Spleen (tissue), 11 donors: Measurements from ENCODE around the gene NFYC. TPM values are rescaled to one million over a fixed set of nuclear protein-coding genes. Genes with fewer than 3 reads are reported as not detected.
A peak's percentile ranks its signal among the peaks of the same experiment; 100 is the strongest.

Experiments
- DNase-seq: peaks from one replicate; pipeline ENCODE4 v3.0.0-alpha.2; 2020
- H3K27ac ChIP-seq, 8 donors: fragments of 200-600 bp; sonication (generic) in 7 of 8; 1 replicate in 4 of 8; 2 replicates in 4 of 8; pipeline versions ENCODE4 v1.5.0 to v1.8.0; 2016 to 2021; ENCODE audit warnings: inconsistent platforms in 4 of 8, mild to moderate bottlenecking in 4 of 8, moderate library complexity in 1 of 8
- H3K27me3 ChIP-seq, 7 donors: fragments of 200-600 bp; sonication (generic) in 6 of 7; replicated peaks in 1 of 7; 1 replicate in 4 of 7; 2 replicates in 3 of 7; pipeline versions ENCODE4 v1.5.0 to v1.8.0; 2016 to 2021; ENCODE audit warnings: inconsistent platforms in 3 of 7, mild to moderate bottlenecking in 1 of 7
- H3K36me3 ChIP-seq, 6 donors: fragments of 200-600 bp; sonication (generic) in 5 of 6; 1 replicate in 4 of 6; 2 replicates in 2 of 6; pipeline versions ENCODE4 v1.5.0 to v1.8.0; 2016 to 2021; ENCODE audit warnings: inconsistent platforms in 2 of 6
- H3K4me1 ChIP-seq, 6 donors: fragments of 200-600 bp; sonication (generic) in 5 of 6; 1 replicate in 3 of 6; 2 replicates in 3 of 6; pipeline versions ENCODE4 v1.5.0 to v1.8.0; 2016 to 2021; ENCODE audit warnings: inconsistent platforms in 3 of 6
- H3K4me3 ChIP-seq, 8 donors: fragments of 200-600 bp; sonication (generic) in 7 of 8; 1 replicate in 4 of 8; 2 replicates in 4 of 8; pipeline versions ENCODE4 v1.5.0 to v1.8.0; 2016 to 2021; ENCODE audit warnings: inconsistent platforms in 4 of 8, mild to moderate bottlenecking in 4 of 8, moderate library complexity in 2 of 8
- H3K9me3 ChIP-seq, 8 donors: fragments of 200-600 bp; sonication (generic) in 7 of 8; 1 replicate in 4 of 8; 2 replicates in 4 of 8; pipeline versions ENCODE4 v1.5.0 to v1.8.0; 2016 to 2021; ENCODE audit warnings: inconsistent platforms in 4 of 8
- CTCF ChIP-seq, 11 experiments: fragments of 200-600 bp in 7 of 11; fragments of 450-650 bp in 4 of 11; sonication (generic) in 4 of 11; IDR thresholded peaks in 8 of 11; conservative IDR thresholded peaks in 3 of 11; 1 replicate in 7 of 11; 2 replicates in 4 of 11; pipeline versions ENCODE4 v1.4.0 to v1.8.0; 2016 to 2021; ENCODE audit warnings: antibody characterized with exemption in 11 of 11, inconsistent platforms in 4 of 11, mild to moderate bottlenecking in 1 of 11
- POLR2A ChIP-seq, 3 donors: fragments of 450-650 bp; IDR thresholded peaks; one replicate each; pipeline ENCODE4 v1.5.1; 2017; ENCODE audit warnings: antibody characterized with exemption in 3 of 3, mild to moderate bottlenecking in 1 of 3
- POLR2AphosphoS5 ChIP-seq, 3 donors: sonication (generic); formaldehyde crosslinking; IDR thresholded peaks; one replicate each; pipeline ENCODE4 v1.5.1; 2017; ENCODE audit warnings: antibody characterized with exemption in 3 of 3
- WGBS, 5 donors: extraction: QIAGEN DNeasy Blood & Tissue Kit in 3 of 5; methylation state at CpG; one replicate each; pipeline versions ENCODE4 v1.1.5 to v1.1.7; 2013 to 2018; 5-methylcytosine and 5-hydroxymethylcytosine counted together
- intact Hi-C: fragments of 100-400 bp; cut with DNase I; formaldehyde crosslinking; loops from one replicate; pipeline ENCODE4 v1.15.0; 2023; ENCODE audit warnings: low total_unique reads
- polyA plus RNA-seq, 3 donors: library from polyadenylated mRNA; stranded (reverse); fragments of 200-250 nt; gene quantifications; one replicate each; pipeline ENCODE4 v1.2.1, GENCODE V29; 2013
- total RNA-seq, 7 donors: library from RNA; depleted of rRNA in 3 of 7; stranded (reverse); fragments of >200 nt in 3 of 7; fragmentation: NEBNext Ultra II Directional in 4 of 7; extraction: Animal tissue kit (Norgen Biotek cat#: 25700) in 4 of 7; gene quantifications; one replicate each; pipeline versions ENCODE4 v1.1.0 to v1.2.1, GENCODE V29; 2016 to 2021
- donor health status: healthy with polysubstance abuse.
- donor health status: DM: no; HTN: no; CAD: no; lungs with moderate emphysema.
- donor health status: DM: no; HTN: no; CAD: no.
- donor health status: Bipolar disorder and iron deficiency.
- donor health status: healthy.
- donor health status: DM: no; HTN: no; CAD: no.
- donor health status: DM: yes; HTN: yes; CAD: no.

Gene NFYC
- total and polyA plus RNA-seq, 10 donors = 34.6 to 99.0 (median 67.7) TPM

GRCh38 chr1:40662151-40662550 lies 29.4 kb upstream of the NFYC start:
- no peak for TF ChIP-seq POLR2A (IDR thresholded peaks at IDR 0.05)
- TF ChIP-seq CTCF (IDR thresholded peaks at IDR 0.05 in 8 of 11, conservative IDR thresholded peaks at IDR 0.05 in 3 of 11) = no peak
- TF ChIP-seq POLR2AphosphoS5 (IDR thresholded peaks at IDR 0.05) = no peak
- H3K27ac ChIP-seq = no peak overlapping the region
- H3K4me3 ChIP-seq = no peak overlapping the region
- H3K4me1 ChIP-seq = peaks cover 0 to 40% (median 21%) of the 10 kb centered on the region in 6 donors
- H3K36me3 ChIP-seq = no peaks in the 10 kb centered on the region
- H3K9me3 ChIP-seq = no peaks in the 10 kb centered on the region
- H3K27me3 ChIP-seq = no peaks in the 10 kb centered on the region
- intact Hi-C loops = no loop called here
- no peak for DNase-seq
- 73 to 85% (median 80%) methylated on average over 6 of the region's 6 CpGs for WGBS, 5 donors

GRCh38 chr1:40662864-40663263 lies 28.6 kb upstream of the NFYC start:
- Histone ChIP-seq H3K4me3 (no peak overlapping the region), H3K9me3 (no peaks in the 10 kb centered on the region), H3K27me3 (no peaks in the 10 kb centered on the region), H3K27ac (peak overlapping the region in 1 of 8 donors; percentile 1), H3K4me1 (peaks cover 0 to 40% (median 21%) of the 10 kb centered on the region in 6 donors), H3K36me3 (no peaks in the 10 kb centered on the region)
- TF ChIP-seq POLR2AphosphoS5 (IDR thresholded peaks at IDR 0.05) = no peak
- TF ChIP-seq POLR2A (IDR thresholded peaks at IDR 0.05) = no peak
- TF ChIP-seq CTCF (IDR thresholded peaks at IDR 0.05 in 8 of 11, conservative IDR thresholded peaks at IDR 0.05 in 3 of 11) = no peak
- 73 to 85% (median 82%) methylated on average over 4 of the region's 4 CpGs for WGBS, 5 donors
- no peak for DNase-seq
- intact Hi-C loops = no loop called here

- WGBS, 5 donors = 58 to 69% (median 63%) methylated on average over 8 of the region's 8 CpGs
- DNase-seq = no peak
- Histone ChIP-seq H3K9me3 (no peaks in the 10 kb centered on the region), H3K36me3 (no peaks in the 10 kb centered on the region), H3K4me1 (peaks cover 1 to 45% (median 24%) of the 10 kb centered on the region in 6 donors), H3K27ac (peak overlapping the region in 1 of 8 donors; percentile 1), H3K4me3 (no peak overlapping the region), H3K27me3 (no peaks in the 10 kb centered on the region)
- TF ChIP-seq POLR2AphosphoS5 (IDR thresholded peaks at IDR 0.05) = no peak
- no peak for TF ChIP-seq CTCF (IDR thresholded peaks at IDR 0.05 in 8 of 11, conservative IDR thresholded peaks at IDR 0.05 in 3 of 11)
- no peak for TF ChIP-seq POLR2A (IDR thresholded peaks at IDR 0.05)
- intact Hi-C loops = no loop called here
Observed at GRCh38 chr1:40663324-40664166, 28.0 kb upstream of the NFYC start.

GRCh38 chr1:40664167-40664537 lies 27.4 kb upstream of the NFYC start:
- no peaks in the 10 kb centered on the region for H3K27me3 ChIP-seq
- peaks cover 3 to 51% (median 30%) of the 10 kb centered on the region in 6 donors for H3K4me1 ChIP-seq
- TF ChIP-seq CTCF (IDR thresholded peaks at IDR 0.05 in 8 of 11, conservative IDR thresholded peaks at IDR 0.05 in 3 of 11) = no peak
- TF ChIP-seq POLR2AphosphoS5 (IDR thresholded peaks at IDR 0.05) = no peak
- no peak for TF ChIP-seq POLR2A (IDR thresholded peaks at IDR 0.05)
- intact Hi-C loops = no loop called here
- peak overlapping the region in 1 of 8 donors; percentile 1 for H3K27ac ChIP-seq
- H3K36me3 ChIP-seq = no peaks in the 10 kb centered on the region
- peak overlapping the region in 1 of 8 donors; percentile 90 for H3K4me3 ChIP-seq
- WGBS, 5 donors = 75 to 89% (median 88%) methylated on average over 1 of the region's 1 CpG
- H3K9me3 ChIP-seq = no peaks in the 10 kb centered on the region
- no peak for DNase-seq
